NCI-H345 treated with DMSO at 0.1 percent for 48 hours (cell line): ENCODE results near the gene CCDC86.

ENCODE experiments used
- DNase-seq: peaks from one replicate; lab custom pipeline; 2025; ENCODE audit not compliant: unreplicated experiment; lab: John Stamatoyannopoulos, UW

Gene CCDC86

DNA sequence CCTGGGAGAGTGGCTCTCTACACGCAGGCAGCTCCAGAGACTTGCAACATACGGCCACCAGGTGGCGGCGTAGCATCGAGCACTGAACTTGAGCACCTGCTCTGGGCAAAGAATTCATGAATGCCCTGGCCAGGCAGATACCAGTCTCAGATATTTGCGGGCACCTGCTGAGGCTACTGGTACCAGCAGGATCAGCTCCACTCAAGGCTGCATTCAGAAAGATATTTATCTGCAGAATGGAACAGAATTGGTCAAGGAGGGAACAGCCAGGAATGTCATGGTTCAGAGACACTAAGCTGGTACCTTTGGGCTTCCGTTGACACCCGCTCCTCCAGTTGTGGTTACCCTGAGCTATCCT lies 10.8 kb upstream of the CCDC86 start:
- peak; percentile 61 for DNase-seq

- DNase-seq, result peak; percentile 29
Measured at GRCh38 chr11:60831501-60832079, 10.3 kb upstream of the CCDC86 start.

DNA sequence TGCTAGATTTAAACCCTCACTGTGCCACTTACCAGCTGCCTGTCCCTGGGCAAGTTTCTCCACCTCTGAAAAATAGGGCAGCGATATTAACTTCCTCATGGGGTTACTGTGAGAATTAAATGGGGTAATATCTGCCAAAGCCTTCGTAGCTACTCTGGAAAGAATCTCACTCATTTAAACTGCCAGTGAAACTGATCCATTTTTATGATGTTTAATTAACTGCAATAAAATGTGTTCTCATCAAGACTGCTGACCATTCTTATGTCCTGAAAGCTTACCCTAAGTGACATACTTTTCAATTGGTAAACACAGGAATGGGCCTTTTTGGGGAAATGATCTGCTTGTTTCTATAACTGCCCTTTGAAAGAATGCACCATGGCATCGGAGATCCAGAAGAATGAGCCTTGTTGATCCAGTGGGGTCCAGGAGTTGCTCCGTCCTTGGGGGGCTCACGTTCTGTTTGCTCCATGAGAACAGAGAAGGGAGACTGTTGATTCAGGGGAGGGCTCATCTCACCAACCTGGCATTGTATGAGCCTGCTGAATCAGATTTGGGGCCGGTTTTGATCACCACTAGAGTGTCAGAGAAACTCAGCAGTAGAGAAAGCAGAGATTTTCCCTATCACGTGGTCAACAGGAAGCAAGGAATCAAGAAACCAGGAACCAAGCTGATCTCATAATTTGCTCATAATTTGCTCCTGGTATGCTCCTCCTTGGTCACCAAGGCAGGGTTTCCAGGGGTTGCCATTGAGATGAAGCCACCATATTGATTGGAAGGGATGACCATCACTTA lies 7.0 kb upstream of the CCDC86 start:
- DNase-seq, result no peak

DNA sequence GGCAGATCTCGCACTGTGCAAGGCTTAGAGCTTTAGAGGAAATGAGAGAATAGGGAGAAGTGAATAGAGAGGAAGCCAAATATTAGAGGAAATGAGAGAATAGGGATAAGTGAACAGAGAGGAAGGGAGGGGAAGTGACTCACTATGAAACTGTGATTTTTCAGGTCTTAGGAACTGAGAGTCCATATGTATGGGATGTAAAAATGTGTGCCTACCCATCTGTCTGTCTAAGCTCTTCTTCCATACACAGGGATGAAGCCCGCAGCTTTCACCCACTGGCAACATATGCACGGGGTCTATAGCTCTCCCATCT lies 6.4 kb upstream of the CCDC86 start:
- DNase-seq, result no peak

GRCh38 chr11:60836866-60837515 lies 4.9 kb upstream of the CCDC86 start:
- DNase-seq, result no peak

DNA sequence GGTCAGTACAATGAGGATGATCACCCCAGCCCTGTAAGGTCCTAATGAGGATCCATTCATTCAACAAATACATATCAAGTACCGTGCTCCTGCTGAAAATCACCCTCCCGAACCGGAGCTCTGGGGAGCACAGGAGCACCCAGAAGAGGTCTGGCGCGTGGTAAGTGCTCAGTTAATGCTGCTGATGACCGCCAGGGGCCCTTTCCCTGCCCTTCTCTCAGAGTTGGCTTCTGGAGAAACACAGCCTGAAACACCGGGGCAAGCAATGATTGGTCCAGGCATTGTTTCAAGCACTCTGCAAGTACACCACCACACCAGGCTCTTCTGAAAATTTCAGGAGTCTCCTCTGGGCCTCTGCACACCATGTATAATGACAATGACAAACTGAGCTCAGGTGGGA lies 3.8 kb upstream of the CCDC86 start:
- no peak for DNase-seq

GRCh38 chr11:60840470-60841430 lies 1.2 kb upstream of the CCDC86 start:
- DNase-seq, result no peak

- no peak for DNase-seq
Measured at GRCh38 chr11:60842668-60843600, 1.0 kb downstream of the CCDC86 start.

DNA sequence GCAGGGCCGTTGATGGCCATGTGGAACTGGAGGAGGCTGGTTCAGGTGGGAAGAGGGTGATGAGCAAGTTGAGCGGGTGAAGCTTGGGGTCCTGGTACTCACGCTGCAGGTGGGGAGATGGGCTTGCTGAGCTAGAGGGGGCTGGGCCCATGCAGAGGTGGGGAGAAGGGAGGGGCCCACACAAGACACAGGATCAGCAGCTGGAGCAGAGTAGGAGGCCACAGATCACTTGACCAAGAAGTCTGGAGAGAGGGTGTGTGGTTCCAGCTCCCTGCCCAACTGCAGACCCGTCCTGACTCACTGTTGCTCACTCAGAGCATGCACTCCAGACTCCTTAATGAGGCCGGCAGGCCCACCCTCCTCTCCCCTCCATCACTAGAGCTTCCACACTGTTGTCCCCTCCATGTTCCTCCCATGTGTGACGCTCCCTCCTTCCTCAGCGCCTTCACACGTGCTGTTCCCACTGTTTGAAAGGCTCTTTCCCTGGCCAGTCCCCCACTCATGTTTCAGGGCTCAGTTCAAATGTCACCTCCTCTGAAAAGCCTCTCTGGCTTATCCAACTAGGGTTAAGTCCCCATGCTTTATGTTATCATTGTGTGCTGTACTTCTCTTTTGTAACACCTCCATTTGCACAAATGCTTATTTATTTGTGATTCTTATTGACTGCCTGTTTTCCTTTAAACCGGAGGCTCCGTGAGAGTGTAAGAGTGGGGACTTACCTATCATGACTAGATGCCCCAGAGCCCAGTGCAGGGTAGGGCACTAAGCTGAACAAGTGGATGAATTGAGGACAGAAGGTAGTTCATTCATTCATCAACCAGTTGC lies 2.3 kb downstream of the CCDC86 start:
- no peak for DNase-seq

DNA sequence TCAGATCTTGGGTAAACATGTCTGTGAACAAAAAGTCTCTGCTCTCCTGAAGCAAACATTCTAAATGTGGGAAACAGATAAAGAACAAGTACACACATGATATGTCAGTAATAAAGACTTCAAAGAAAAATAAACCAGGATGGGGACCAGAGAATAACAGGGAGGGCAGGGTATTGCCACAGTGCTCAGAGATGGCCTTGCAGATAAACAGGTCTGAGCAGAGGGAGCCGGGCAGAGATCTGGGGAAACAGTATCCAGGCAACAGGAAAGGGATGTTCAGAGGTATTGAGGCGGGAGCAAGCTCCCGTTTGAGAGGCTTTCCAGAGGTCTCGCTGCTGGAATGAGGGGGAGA lies 2.9 kb downstream of the CCDC86 start:
- no peak for DNase-seq

GRCh38 chr11:60845338-60845737 lies 3.4 kb downstream of the CCDC86 start:
- DNase-seq, result no peak

DNA sequence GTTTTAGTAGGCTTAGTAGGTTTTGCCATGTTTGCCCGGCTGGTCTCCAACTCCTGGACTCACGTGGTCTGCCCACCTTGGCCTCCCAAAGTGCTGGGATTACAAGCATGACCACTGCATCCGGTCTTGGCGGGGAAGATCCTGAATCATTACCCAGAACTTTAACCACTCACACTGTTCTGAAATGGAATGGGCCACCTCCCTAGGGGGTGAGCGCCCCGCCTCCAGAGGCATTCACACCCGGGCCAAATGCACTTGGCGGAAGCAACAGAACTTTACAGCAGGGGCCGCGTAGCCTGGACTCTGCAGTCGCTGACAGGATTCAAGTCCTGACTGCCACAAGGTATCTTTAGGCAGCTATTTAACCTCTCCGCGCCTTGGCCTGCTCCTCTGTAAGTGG lies 5.4 kb downstream of the CCDC86 start:
- DNase-seq, result no peak

DNA sequence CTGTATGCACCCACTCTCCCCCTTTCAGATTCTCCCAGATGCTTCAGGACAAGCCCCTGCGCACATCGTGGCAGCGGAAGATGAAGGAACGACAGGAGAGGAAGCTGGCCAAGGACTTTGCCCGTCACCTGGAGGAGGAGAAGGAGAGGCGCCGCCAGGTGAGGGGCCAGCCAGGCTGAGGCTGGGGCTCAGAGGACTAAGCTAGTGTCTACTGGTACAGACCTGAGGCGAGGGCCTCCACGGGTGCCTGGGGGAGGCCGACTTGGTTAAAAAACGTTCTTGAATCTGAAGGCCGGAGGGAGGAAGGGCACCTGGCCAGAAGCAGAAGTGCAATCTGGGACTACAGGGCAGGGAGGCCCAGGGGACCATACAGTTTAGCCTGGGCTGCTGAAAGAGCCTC lies 6.0 kb downstream of the CCDC86 start:
- DNase-seq, result no peak

DNA sequence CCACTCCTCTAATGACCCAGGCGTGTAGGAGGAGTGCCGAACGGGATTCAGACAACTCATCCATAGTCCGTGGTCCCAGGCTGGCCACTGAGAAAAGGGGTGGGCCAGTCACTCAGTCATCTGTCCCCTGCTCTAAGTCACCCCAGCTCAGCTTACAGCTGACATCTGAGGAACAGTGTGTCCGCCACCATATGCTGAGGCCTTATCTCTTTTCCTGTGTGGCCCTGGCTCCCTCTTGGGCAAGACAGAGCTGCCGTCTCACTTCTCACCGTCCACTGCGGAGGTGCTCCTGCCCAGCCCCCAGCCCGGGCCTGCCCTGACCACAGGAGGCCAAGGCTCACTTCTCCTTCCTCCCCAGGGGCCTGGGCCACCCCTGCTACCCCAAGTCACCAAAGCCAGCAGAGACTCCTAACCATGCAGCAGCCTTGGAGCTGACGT lies 6.8 kb downstream of the CCDC86 start:
- no peak for DNase-seq

- DNase-seq, result no peak
Measured at GRCh38 chr11:60849641-60850520, 8.0 kb downstream of the CCDC86 start.

- DNase-seq, result no peak
Measured at GRCh38 chr11:60851327-60852104, 9.6 kb downstream of the CCDC86 start.

- DNase-seq, result no peak
Measured at GRCh38 chr11:60852117-60852981, 10.4 kb downstream of the CCDC86 start.
